CD1c-positive myeloid dendritic cell (primary cell): ENCODE results near the gene BZW2.
"Not testable (repeated sequence)": the region's sequence is repeated elsewhere in the genome, so short reads cannot be mapped to it uniquely, and the experiment has no call there.

ENCODE experiments used
- DNase-seq: peaks from one replicate; pipeline ENCODE4 v3.0.0-alpha.2; 2016; ENCODE audit errors: extremely low spot score

The BZW2 gene

DNA sequence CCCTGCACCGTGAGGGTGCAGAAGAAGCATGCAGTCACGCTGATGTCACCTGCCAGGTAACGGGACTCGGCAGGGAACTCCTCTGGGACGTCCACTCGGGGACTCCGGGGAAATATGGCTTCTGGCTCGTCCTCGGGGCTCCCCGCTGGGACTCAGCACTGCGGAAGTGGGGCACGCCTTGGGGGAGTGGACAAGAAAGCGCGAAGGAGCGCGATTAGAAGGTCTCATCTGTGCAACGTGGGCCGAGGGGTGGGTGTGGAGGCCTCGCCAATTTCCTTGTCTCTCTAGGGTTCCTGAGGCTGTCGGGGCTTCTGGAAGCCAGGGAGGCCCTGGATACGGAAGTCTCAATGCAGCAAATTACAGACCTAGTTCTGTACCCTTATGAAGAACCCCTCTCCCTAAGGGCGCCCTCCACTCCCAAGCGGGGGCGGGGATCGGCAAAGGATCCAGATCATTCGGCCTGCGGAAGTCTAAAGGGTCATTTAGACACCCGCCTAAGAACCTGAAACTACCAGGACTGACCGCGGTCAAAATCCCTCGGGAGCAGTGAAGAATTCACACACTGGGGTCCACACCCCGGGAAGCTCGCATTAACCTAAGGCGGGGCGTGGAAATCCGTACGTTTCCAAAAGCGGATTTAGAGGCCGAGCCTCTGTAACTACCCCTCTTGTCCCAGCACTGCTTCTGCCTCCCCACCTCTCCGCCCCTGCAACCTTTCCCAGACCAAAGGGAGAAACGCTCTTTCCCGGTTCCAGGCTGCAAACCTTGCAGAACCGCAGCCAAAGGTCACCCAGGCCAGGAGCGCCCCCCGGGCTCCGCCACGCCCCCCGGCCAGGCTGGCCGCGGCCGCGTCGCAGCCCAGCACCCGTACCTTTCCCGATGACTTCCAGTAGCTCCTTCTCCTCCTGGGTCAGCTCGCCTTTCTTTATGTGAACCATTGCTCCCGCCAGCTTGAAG, 1.1 kb upstream of the BZW2 start:
- DNase-seq: peak; percentile 73

DNA sequence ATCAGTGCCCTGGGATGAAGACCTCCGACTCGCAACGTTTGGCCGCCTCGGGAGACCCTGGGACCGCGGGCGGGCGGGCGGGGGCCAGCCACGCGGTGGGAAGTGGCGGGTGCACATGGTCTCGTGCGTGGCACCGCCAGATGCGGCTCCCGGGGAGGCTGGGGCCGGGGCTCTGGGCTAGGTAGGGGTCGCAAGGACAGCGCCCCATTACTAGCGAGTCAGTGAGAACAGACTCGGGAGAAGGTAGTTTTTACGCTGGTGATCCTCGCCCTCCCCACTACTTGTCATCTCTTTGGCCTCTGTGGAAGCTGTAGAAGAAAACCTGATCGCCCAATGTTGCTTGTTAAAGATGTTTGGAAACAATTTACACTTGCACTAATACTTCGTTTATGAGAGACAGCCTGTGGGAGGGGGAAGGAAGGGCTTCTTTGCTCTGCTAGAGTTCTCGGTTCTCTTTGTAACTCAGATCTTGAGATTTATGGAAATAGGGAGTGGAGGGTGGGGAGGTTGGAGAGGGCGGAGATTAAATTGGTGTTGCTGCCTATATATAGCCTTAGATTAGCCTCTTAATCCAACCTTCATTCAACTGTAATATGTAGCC, 591 bp downstream of the BZW2 start:
- peak; percentile 43 for DNase-seq

DNA sequence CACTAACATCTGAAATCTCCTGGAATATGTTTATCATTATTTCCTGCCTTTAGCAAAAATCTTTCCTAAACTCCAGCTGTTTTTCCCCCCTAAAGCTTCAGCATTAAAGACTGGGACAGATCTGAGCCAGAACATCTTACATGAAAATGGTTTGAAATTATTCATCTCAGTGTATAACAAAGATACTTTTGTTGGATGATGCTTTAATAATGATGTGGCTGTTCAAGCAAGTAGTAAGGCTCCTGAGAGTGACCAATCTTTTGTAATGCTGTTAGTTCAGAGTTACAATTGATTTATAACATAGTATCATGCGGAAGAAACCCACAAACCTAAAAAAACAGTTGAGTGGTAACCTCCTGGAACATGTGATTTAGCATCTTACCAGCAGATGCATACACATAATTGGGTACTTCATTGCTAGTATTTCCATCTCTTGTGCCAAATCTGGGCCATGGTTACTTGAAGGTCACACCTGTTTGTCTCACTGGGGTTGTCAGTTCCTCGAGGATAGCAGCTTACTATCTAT, 1.5 kb downstream of the BZW2 start:
- DNase-seq: no peak

DNA sequence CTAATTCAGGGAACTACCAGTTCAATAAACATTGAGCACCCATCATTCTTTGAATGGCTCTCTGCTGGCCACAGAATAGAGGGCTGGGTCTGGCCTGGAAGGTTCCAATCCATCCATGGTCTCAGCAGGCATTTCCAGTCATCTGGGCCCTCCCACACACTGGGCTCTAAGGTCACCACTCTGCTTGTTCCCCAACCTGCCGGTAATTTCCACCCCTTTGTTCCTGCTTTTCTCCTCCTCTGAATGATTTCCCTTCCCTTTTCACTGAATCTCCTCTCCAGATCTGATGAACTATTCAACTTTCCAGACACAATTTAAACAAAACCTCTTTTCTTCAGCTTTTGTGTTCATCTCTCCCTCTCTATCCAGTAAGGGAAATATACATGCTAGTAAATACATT, 2.6 kb downstream of the BZW2 start:
- peak; percentile 67 for DNase-seq

DNA sequence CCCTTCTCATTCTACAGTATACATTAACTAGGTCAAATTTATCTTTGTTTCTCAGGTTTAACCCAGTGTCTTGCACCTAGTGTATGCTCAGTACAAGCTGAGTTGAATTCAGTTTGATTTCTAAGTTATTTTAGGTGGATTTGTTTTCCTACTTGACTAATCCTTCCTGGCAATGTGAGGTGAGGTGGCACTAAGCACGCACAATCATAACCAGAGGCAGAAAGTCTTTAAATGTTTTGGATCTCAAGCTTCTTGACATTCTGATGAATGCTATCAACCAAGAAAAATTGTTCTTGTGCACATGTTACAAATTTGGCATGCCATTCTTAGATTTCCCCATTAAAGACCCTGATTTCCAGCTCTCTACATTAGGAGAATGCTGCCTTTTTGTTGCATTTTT, 3.2 kb downstream of the BZW2 start:
- no peak for DNase-seq

DNA sequence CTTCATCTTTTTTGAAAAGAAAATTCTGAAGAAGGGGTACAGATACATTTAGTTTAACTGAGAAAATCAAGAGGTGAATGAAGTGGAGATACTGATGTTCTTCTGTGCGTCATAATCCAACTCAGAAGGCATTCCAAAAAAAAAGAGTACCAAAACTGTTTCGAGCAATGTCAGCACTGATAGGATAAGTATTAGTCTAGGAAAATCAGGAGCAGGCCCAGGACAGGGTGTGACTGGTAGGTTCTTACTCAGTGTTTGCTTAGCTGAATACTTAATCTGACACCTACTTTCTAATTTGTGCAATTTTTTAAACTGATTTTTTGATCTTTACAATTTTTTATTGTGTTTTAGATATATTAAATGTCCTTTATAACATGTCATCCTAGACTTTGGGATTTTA, 4.3 kb downstream of the BZW2 start:
- no peak for DNase-seq

DNA sequence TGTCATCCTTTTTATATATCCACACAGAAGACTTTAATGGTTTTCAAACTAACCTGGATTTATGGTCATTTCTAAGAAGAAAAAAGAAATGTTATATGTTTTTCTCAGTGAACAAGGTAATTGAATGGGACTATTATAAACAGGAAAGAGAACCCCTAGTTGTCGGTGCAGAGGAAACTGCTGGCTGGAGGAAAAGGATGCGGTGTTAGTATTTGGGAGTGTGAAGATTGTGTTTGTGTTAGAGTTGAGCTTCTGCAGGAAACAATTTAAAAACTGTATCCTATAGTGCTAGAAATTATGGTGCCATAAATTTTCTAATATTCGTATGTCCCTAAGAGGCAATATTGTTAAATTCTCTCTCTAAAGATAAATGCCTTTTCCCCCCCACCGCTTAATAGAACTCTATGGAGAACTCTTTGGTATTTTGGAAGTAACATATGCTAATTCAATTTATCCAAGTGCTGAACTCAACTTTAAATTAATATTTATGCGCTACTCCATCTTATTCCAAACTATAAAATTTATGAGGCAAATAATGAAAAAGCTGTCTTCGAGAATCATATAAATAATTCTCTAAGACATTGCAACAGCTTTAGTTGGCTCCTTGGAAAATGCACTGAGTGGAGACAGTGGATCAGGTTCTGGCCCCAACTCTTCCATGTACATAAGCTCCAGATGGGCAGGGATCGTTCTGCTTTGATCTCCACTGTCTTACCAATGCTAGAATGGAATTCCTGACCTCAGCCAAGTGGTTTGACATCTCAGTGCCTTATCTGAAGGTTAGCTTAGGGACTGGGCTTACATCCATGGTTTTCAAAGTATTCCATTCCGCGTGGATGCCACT, 5.6 kb downstream of the BZW2 start:
- DNase-seq: no peak

DNA sequence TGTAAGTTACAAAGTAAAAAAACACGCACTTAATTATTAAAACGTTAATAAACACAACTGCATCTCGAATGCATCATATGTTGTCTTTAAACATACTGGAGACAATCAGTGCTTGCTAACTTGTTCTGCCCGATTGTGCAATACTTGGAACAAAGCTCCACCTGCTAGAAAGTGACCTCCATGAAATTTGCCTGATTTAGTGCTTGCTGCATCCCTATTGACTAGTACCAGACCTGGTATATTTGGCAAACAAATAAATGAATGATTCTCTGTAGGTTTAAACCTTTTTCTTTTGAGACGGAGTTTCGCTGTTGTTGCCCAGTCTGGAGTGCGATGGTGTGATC, 6.2 kb downstream of the BZW2 start:
- no peak for DNase-seq

DNA sequence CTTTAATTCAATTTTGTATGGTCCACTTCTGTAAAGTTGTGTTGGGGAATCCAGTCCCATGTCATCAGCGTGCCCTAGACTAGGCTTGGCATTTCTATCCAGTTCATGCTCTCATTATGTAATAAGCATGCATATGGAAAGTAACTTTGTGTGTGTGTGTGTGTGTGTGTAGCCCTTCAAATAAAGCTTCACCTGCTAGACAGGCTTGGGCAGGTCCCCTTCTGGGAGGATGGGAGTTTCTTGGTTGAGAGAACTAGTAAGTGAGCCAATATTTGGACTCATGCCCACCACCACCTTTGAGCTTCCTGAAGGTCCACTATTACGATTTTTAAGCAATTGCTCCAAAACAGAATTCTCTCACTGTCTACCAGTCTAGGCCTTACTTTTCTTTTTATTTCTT, 6.9 kb downstream of the BZW2 start:
- no peak for DNase-seq

DNA sequence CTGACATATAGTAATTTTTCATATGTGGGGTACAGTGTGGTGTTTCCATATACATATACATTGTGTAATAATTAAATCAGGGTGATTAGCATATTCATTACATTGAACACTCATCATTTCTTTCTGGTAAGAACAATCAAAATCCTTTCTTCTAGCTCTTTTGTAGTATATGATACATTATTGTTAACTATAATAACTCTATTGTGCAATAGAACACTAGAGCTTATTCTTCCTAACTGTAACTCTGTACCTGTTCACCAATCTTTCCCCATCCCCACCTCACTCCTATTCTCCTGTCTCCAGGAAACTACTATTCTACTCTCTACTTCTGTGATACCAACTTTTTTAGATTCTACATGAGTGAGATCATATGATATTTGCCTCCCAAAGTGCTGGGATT, 9.4 kb downstream of the BZW2 start:
- DNase-seq: no peak

DNA sequence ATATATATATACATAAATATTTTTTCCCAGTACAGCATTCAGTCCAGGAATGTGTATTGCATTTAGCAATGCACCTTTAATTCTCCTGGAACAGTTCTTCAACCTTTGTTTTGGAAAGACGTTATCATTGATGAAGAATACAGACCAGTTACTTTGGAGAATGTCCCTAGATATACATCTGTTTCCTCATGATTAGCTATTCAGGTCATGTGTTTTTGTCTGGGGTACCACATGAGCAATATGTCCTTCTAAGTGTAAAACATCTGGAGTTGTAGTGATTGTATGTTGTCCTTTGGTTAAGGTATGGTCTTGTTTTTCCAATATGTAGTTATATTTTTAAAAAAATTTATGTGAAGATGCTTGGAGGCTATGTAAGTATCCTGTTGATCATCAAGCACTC, 10.2 kb downstream of the BZW2 start:
- DNase-seq: no peak

DNA sequence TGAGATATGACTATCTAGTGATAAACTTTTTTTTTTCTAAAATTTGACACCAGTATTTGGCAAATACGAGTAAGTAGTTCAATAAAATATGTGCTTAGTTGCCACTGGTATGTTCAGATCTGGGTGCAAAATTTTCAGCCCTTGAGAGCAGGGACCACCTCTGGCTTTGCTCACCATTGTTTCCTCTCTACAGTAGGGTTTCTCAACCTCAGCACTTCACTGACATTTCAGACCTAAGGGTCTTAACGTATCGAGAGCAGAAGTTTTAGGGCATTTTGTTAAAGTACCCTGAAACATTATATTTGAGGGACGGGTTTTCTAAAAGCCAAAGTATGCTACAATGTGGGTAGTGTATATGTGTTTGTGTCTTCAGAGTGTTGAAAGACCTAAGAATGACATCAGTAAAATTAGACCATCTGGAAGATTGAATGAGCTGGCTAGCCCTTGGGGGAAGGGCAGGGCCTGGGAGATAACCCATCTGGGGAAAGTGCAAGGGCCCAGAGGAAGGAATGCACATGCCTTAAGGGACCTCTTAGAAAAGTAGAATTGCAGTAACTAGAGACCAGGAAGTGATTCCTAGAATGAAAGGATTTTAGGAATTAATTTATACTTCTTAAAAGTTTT, 11.8 kb downstream of the BZW2 start:
- DNase-seq: no peak

DNA sequence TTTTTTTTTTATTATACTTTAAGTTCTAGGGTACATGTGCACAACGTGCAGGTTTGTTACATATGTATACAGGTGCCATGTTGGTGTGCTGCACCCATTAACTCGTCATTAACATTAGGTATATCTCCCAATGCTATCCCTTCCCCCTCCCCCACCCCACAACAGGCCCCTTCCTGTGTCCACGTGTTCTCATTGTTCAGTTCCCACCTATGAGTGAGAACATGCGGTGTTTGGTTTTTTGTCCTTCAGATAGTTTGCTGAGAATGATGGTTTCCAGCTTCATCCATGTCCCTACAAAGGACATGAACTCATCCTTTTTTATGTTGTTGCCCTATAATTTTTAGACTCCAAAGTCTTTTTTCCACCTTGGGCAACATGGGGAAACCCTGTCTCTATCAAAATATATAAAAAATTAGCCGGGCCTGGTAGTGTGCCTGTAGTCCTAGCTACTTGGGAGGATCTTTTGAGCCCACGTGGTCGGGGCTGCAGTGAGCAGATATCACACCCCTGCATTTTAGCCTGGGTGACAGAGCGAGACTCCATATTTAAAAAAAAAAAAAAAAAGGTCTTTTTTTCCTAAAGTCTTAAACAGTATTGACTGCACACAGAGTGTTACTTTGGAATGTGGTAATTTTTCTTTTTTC, 14.0 kb downstream of the BZW2 start:
- not testable (repeated sequence) for DNase-seq

DNA sequence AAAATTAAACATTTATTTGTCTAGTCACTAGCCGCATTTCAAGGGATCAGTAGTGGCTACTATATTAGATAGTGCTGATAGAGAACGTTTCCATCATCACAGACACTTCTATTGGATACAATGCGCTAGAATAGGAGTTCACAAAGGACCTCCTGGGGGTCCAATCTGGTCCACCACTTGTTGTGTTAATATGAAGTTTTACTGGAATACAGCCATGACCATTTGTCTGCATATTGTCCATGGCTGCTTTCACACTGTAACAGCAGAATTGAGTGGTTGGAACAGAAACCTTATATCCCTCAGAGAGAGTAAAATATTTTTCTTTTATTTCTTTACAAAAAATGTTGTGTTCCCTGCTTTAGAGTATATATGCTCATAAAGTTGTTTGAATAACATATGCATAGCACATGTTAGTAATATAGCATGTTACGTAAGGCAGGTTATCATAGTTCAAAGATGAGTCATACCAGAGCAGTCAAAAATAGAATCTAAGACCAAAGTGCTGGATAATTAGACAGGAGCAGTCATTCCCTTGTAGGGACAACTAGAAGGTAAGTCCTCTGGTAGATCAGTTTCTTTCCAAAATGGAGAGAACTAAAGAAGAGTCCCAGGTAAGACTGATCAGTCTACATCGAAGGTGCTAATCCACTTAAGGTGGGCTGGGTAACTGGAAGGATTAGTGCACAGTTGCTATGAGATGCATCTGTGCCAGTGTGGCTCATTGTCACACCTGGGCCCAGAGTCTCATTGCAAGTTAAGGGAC, 14.9 kb downstream of the BZW2 start:
- peak; percentile 57 for DNase-seq

DNA sequence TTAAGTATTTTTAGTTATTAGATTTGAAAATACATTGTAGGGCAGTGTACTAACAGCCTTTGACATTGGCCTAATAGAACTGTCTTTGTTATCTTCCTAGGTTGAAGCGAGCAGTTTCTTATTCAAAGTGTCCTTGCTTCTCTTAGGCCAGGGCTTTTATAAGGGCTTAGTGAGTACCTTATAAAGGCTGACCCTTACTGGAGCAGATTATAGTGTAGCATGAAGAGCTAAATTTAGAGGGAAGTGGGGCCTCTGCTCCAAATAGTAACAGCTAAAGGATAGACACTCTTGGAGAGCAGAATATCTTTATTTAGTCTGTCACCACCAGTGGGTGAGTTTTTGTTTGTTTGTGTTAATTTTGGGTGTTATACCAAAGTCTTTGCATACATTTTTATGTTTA, 15.9 kb downstream of the BZW2 start:
- no peak for DNase-seq

DNA sequence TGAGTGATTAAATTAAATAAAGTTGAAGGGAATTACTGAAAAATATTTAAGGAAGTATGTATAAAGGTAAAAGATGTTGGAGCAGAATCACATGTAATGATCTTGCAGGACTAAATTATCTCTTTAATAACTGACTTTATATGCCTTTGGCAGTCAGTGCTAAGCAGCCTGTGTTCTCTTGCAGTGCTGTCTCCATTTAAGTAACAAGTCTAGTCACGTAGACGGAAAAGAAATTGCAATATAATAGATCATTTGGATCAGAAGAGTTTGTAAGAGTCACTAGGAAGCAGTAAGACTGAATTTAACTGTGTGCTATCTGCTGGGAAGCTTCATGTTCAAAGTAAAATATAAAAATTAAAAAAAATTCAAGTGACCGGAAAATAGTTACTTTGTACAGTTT, 21.4 kb downstream of the BZW2 start:
- no peak for DNase-seq

DNA sequence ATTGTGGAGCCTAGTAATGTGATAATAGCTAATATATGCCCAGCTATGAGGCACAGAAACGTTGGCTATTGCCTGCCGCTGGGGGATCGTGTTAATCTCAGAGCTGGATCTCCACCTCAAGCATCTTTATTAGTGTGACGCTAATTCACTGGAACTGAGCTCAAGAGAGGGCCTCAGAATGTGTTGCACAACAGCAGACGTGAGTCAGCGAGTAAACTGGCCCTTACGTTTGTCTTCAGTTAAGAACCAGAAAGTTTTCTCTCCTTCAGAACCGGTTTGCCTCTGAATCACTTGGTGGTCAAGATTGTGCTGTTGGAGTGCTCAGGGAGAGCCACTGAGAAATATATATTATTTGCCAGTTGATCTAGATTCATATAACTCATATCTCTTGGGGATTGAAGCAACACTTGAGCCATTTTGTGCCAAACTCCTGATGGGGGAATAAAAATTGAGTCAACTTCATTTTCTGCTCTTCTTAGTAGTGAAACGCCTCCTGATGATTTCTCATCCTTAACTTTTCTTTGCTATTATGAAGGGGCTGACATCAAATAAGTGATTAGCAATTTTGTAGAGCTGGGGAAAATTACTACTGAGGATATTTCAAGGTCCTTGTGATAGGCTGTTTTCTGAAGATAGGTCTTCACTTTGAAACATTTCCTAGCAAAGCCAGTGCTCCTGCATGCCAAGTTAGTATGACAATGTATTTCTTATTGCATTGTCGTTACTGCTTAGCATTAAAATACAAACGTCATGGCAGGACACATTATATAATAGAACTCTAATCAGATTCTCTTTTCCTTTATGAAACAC, 22.3 kb downstream of the BZW2 start:
- DNase-seq: peak; percentile 89

DNA sequence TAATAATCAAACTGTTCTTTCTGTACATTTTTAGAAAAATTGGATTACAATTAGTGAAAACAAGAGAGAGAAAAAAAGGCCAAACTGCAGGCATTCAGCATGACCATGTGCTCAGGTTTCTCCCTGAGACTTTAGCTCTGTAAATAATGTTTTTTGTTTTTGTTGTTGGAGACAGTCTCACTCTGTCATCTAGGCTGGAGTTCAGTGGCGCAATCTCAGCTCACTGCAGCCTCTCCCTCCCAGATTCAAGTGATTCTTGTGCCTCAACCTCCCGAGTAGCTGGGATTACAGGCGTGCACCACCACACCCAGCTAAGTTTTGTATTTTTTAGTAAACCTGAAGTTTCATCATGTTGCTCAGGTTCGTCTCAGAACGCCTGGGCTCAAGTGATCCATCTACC, 23.0 kb downstream of the BZW2 start:
- peak; percentile 29 for DNase-seq

DNA sequence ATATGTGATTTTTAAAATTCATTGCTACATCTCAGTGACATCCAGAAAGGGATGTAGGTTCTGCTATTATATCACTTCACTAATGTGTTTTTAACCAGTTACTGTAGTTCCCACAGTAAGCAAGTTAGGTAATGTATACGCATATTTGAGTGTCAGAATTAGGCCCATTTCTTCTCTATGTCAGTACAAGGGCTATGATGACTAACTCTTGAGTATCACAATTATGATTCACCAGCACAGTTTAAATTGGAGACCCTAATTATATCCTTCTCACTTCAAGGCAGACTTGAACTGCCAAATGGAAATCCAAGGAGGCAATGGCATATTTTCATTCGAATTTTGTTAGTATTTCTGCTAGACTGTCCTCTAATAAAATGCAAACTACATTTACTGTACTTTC, 23.6 kb downstream of the BZW2 start:
- DNase-seq: no peak

DNA sequence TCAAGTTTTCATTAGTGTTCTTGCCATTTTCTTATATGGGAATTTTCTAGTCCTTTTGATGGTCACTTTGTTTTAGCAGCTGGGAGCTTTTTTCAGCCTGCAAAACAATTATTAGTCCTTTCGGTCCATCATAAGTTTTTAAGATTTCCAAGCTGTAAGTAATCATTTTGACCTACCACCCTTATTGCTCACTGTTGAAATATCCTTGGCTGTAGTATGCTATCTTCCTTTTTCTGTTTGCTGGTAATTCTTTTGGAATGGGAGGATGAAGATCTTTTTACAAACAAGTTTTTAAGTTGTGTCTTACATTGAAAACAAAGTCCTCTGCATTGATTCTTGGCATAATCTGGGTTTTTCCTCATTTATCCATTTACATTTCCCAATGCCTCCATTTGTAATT, 24.0 kb downstream of the BZW2 start:
- DNase-seq: no peak
